NCI-H1417 treated with DMSO at 0.1 percent for 48 hours (cell line): ENCODE measurements around the gene ENHO.

Experiments used
- DNase-seq: peaks from one replicate; lab custom pipeline; 2025; lab: John Stamatoyannopoulos, UW

Gene ENHO

DNA sequence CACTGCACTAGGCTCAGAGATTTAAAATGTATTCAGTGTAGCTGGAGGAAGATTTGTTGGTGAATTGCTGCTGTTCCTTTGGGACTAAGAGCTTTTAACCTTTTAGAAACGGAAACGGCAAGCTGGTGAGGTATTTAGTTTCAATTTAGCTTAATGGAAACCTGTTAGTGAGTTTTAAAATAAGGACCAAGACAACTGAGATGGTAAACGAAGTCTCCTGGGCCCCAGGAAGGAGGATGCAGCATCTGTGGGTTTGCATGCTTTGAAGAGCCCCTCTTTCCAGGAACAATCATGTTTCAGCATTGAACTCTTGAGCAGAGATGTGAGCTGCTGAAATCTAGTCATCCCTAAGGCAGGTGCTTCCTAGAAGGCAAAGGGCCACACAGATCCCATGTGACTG lies 47.7 kb downstream of the ENHO start:
- no peak for DNase-seq
